T-helper 1 cell treated with Interleukin-12 subunit alpha and Interleukin-12 subunit beta and Interleukin-4 antibody, amounts not matched to agents 30 μg/mL and 1 μg/mL, for 36 hours (primary cell): ENCODE measurements around the gene NACC2.

Experiments used
- H3K27ac Mint-ChIP-seq: one replicate; pipeline ENCODE4 v1.8.0; 2021; ENCODE audit warnings: mild to moderate bottlenecking, mixed read lengths
- H3K27me3 Mint-ChIP-seq: one replicate; pipeline ENCODE4 v1.8.0; 2021; ENCODE audit warnings: low read depth, mixed read lengths
- H3K36me3 Mint-ChIP-seq: one replicate; pipeline ENCODE4 v1.8.0; 2021; ENCODE audit warnings: low read depth, mixed read lengths
- H3K4me1 Mint-ChIP-seq: one replicate; pipeline ENCODE4 v1.8.0; 2021; ENCODE audit warnings: low read depth, mixed read lengths
- H3K4me3 Mint-ChIP-seq: one replicate; pipeline ENCODE4 v1.8.0; 2021; ENCODE audit warnings: mild to moderate bottlenecking, moderate library complexity, mixed read lengths
- H3K9me3 Mint-ChIP-seq: one replicate; pipeline ENCODE4 v1.8.0; 2021; ENCODE audit warnings: mixed read lengths

The NACC2 gene

DNA sequence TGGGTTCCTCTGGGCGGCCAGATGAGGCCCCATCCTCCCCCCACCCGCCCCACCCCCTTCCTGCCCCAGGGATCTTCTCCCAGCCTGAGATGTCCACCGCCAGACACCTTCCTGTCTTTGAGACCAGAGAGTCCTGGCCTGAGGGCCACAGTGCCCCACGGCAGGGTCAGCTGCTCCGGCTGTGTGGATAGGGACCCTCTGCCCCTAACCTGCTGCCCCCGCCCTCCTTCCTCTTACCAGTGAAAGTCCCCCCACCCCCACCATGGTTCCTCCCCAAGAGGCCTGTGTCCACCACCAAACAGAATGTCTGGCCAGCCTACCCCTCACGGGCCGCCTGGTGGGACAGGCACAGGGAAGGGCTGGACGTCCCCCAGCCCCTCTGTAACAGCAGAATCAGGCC lies 90.9 kb downstream of the NACC2 start:
- Mint-ChIP-seq H3K27ac (no peak overlapping the region), H3K36me3 (no peaks in the 10 kb centered on the region), H3K4me1 (no peaks in the 10 kb centered on the region), H3K9me3 (no peaks in the 10 kb centered on the region), H3K4me3 (no peak overlapping the region), H3K27me3 (no peaks in the 10 kb centered on the region)

GRCh38 chr9:136003411-136004218 lies 91.5 kb downstream of the NACC2 start:
- no peaks in the 10 kb centered on the region for H3K4me1 Mint-ChIP-seq
- H3K4me3 Mint-ChIP-seq = no peak overlapping the region
- no peaks in the 10 kb centered on the region for H3K9me3 Mint-ChIP-seq
- H3K36me3 Mint-ChIP-seq = no peaks in the 10 kb centered on the region
- no peak overlapping the region for H3K27ac Mint-ChIP-seq
- no peaks in the 10 kb centered on the region for H3K27me3 Mint-ChIP-seq

DNA sequence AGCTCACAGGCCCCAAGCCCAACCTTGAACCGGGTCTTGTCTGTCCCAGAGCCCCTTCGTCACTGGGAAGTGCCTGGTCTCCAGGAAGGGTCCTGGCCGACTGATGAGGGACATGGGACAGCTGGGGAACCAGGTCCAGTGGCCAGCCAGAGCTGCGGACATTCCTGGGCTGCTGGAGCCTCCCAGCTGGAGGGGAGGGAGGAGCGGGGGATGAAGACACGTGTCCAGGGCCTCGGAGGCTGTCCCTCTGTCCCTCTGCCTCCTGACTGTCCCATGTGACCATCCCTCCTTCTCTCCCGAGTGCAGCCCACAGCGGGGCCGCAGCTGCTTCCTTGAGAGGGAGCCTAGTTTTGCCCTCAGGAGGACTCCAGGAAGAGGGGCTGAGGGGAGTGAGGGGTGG lies 92.2 kb downstream of the NACC2 start:
- Mint-ChIP-seq H3K4me1 (no peaks in the 10 kb centered on the region), H3K27ac (no peak overlapping the region), H3K9me3 (no peaks in the 10 kb centered on the region), H3K4me3 (no peak overlapping the region), H3K27me3 (no peaks in the 10 kb centered on the region), H3K36me3 (no peaks in the 10 kb centered on the region)

- Mint-ChIP-seq H3K27me3 (no peaks in the 10 kb centered on the region), H3K36me3 (no peaks in the 10 kb centered on the region), H3K4me3 (no peak overlapping the region), H3K4me1 (no peaks in the 10 kb centered on the region), H3K27ac (no peak overlapping the region), H3K9me3 (no peaks in the 10 kb centered on the region)
These were observed 92.9 kb downstream of the NACC2 start for GRCh38 chr9:136002215-136002614.

DNA sequence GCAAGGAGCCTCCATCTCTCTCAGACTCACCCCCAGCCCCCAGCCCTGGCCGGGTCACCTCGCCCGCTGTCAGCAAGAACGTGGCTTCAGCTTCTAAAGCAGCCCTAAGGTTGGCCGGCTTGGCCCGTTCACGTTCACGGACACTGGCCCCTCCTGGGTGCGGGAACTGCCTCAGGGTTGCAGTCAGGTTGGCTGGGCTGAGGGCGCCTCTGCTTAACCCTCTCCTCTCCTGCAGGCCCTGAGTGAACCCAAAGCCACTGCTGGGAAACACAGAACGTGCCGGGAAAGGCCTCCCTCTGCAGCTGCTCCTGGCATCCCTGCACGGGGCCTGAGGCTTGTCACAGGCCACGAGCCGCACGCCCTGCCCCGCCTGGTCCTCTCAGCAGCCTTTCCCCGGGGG lies 93.9 kb downstream of the NACC2 start:
- Mint-ChIP-seq H3K27ac (no peak overlapping the region), H3K4me3 (no peak overlapping the region), H3K9me3 (no peaks in the 10 kb centered on the region)

DNA sequence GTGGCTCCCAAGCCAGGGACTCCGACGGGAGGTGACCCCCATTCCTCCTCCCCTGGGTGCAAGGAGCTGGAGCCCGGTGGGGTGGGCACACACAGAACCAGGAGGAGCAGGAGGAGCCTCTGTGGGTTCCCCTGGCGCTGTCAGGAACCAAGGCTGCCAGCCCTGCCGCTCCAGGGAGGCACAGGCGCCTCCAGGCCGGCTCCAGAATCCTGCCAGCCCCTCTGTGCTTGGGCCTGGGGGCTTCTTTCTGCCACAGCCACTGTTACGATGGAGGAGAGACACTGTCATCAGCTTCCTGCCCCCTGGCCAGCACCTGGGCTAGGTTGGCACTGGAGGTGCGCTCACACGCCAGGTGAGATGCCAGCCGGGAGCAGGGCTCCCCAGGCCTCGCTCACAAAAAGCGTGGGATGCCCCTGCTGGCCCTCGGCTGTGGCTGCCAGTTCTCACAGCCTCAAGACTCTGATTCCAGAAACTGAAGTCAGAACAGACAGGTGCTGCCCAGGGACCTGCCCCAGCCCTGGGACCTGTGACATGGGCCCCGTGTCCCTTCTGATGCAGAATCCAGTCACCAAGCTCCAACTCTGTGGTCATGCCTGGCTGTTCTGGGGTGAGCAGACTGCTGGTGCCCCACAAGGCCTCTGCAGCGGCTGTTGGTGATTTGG lies 96.5 kb downstream of the NACC2 start:
- Mint-ChIP-seq H3K36me3 (no peaks in the 10 kb centered on the region), H3K4me3 (no peak overlapping the region), H3K27ac (no peak overlapping the region), H3K9me3 (no peaks in the 10 kb centered on the region), H3K27me3 (no peaks in the 10 kb centered on the region), H3K4me1 (no peaks in the 10 kb centered on the region)

More for the DNA sequence above, 93.9 kb downstream of the NACC2 start:
- H3K27me3 Mint-ChIP-seq = no peaks in the 10 kb centered on the region
- no peaks in the 10 kb centered on the region for H3K4me1 Mint-ChIP-seq
- H3K36me3 Mint-ChIP-seq = no peaks in the 10 kb centered on the region

DNA sequence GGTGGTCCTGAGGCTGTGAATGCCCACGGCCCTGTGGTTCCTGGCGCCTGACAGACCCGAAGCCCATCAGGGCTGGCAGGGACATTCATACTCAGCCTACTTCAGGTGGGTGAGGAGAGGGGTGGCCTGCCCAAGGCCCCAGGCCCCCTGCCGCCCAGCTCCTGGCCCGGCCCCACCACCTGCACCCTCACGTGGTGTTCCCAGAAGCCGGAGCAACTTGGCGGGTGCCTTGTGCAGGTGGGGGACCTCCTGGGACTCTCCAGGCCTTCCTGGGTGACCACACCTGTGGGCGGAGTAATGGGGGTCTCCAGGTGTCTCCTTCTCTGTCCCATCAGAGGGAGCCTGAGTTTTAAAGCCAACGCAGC lies 97.1 kb downstream of the NACC2 start:
- Mint-ChIP-seq H3K27me3 (no peaks in the 10 kb centered on the region), H3K36me3 (no peaks in the 10 kb centered on the region), H3K4me1 (no peaks in the 10 kb centered on the region), H3K27ac (no peak overlapping the region), H3K4me3 (no peak overlapping the region), H3K9me3 (no peaks in the 10 kb centered on the region)

- no peak overlapping the region for H3K27ac Mint-ChIP-seq
- no peaks in the 10 kb centered on the region for H3K36me3 Mint-ChIP-seq
- H3K4me3 Mint-ChIP-seq = no peak overlapping the region
- no peaks in the 10 kb centered on the region for H3K9me3 Mint-ChIP-seq
- peaks cover 2% of the 10 kb centered on the region for H3K4me1 Mint-ChIP-seq
- H3K27me3 Mint-ChIP-seq = no peaks in the 10 kb centered on the region
These were observed 97.7 kb downstream of the NACC2 start for GRCh38 chr9:135997090-135998015.

- no peak overlapping the region for H3K27ac Mint-ChIP-seq
- peaks cover 2% of the 10 kb centered on the region for H3K4me1 Mint-ChIP-seq
- no peaks in the 10 kb centered on the region for H3K9me3 Mint-ChIP-seq
- no peaks in the 10 kb centered on the region for H3K36me3 Mint-ChIP-seq
- no peaks in the 10 kb centered on the region for H3K27me3 Mint-ChIP-seq
- no peak overlapping the region for H3K4me3 Mint-ChIP-seq
These were observed 99.3 kb downstream of the NACC2 start for GRCh38 chr9:135995816-135996215.

DNA sequence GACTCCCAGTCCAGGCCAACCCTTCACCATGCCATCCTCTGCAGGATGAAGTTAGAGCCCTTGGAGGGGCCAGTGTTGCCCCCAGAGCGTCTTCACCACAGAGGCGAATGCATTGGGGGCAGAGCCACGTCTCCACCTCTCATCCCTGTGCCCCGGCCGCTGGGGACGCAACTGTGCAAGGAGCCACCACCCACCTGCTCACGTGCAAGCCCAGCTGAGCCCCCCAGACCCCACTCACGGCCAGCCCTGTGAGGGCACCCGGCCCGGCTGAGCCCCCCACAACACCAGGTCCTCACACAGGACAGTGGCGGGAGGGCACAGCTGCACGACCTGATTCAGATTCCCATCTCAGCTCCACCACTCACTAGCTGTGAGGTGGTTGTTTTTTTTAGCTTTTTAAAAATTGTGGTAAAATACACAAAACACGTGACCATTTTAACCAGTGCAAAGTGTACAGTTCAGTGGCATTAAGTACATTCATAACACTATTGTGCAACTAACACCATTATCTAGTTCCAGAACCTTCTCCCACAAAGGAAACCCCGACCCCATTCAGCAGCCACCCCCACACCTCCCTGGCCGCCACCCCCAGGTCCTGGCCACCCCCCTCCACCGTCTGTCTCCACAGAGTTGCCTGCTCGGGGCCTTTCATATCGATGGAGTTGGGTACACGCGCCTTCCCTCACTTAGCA lies 100.4 kb downstream of the NACC2 start:
- peaks cover 2% of the 10 kb centered on the region for H3K4me1 Mint-ChIP-seq
- H3K27ac Mint-ChIP-seq = no peak overlapping the region
- H3K27me3 Mint-ChIP-seq = no peaks in the 10 kb centered on the region
- H3K4me3 Mint-ChIP-seq = no peak overlapping the region
- no peaks in the 10 kb centered on the region for H3K9me3 Mint-ChIP-seq
- no peaks in the 10 kb centered on the region for H3K36me3 Mint-ChIP-seq

DNA sequence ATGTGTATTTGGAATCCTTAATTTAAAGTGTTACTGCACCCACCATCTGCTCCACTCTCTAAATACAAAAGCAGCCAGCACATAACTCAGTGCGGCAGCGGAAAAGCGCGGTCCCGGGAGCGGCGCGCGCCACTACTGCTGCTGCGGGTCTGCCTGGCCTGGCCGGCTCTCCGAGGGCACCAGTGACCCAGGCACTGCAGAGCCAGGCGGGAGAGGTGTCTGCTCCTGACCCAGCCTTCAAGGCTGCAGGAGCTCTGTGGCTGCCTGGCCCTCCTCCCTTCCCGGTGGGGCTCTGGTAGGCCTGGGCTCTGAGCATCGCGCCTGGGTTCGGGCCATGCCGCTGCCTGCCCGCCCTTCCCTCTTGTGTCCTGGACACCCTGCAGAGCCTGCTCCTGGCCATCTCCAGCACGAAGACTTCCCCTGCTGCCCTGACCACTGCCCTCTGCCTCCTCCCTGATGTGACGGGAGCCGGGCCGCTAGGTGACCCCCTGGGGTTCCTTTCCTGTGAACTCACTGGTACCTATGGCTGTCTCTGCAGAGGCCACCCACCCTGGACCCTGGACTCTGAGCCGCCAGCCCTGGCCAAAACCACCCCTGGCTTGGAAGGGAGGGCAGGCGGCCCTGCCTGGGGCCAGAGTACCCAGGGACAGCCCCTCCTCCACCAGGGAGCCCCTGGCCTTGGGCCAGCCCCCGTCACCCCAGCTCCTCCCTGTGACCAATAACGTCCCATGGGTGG lies 101.2 kb downstream of the NACC2 start:
- Mint-ChIP-seq H3K9me3 (no peaks in the 10 kb centered on the region), H3K4me1 (peaks cover 2% of the 10 kb centered on the region), H3K4me3 (no peak overlapping the region), H3K27ac (no peak overlapping the region), H3K36me3 (no peaks in the 10 kb centered on the region), H3K27me3 (no peaks in the 10 kb centered on the region)

DNA sequence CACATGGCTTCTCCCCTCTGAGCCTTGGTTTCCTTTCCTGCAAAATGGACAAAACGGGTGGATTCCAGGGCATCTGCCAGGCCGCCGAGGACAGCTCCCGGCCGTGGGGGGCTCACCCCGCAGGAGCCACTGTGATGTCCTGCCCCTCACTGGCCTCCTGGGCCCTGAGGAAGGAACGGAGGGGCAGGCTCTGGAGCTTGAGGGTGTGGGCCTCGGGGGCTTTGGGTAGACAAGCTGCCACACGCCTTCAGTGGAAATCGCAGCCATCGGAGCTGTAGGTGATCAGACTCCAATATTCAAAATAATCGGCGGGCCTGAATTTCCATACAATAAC lies 101.7 kb downstream of the NACC2 start:
- Mint-ChIP-seq H3K4me3 (no peak overlapping the region), H3K27ac (no peak overlapping the region)

GRCh38 chr9:135992486-135993408 lies 102.3 kb downstream of the NACC2 start:
- Mint-ChIP-seq H3K9me3 (no peaks in the 10 kb centered on the region), H3K36me3 (no peaks in the 10 kb centered on the region), H3K27me3 (no peaks in the 10 kb centered on the region), H3K4me3 (peak overlapping the region; percentile 28), H3K4me1 (peaks cover 2% of the 10 kb centered on the region), H3K27ac (peak overlapping the region; percentile 31)

More for the DNA sequence above, 101.7 kb downstream of the NACC2 start:
- Mint-ChIP-seq H3K27me3 (no peaks in the 10 kb centered on the region), H3K36me3 (no peaks in the 10 kb centered on the region), H3K4me1 (peaks cover 2% of the 10 kb centered on the region), H3K9me3 (no peaks in the 10 kb centered on the region)
